Activated T-helper 1 cell treated with anti-CD3 and anti-CD28 coated beads, Interleukin-12 subunit alpha, Interleukin-12 subunit beta, Interleukin-2, Interleukin-4 antibody, amounts not matched to agents 30 ng/mL and 10 ng/mL and 1 ng/mL, durations not matched to agents 14 hours and 24 hours and 36 hours (primary cell): ENCODE results near the gene KIAA0825. TPM values are rescaled to one million over a fixed set of nuclear protein-coding genes. Genes with fewer than 3 reads are reported as not detected.
"Not testable (repeated sequence)": the region's sequence is repeated elsewhere in the genome, so short reads cannot be mapped to it uniquely, and the experiment has no call there.

ENCODE experiments used
- DNase-seq: peaks from one replicate; pipeline ENCODE4 v3.0.0; 2021; ENCODE audit warnings: low spot score
- H3K27ac Mint-ChIP-seq: one replicate; pipeline ENCODE4 v1.8.0; 2021; ENCODE audit warnings: mild to moderate bottlenecking, mixed read lengths
- H3K27me3 Mint-ChIP-seq: one replicate; pipeline ENCODE4 v1.8.0; 2022; ENCODE audit warnings: mild to moderate bottlenecking, moderate library complexity, mixed read lengths; ENCODE audit not compliant: insufficient read depth
- H3K36me3 Mint-ChIP-seq: one replicate; pipeline ENCODE4 v1.8.0; 2021; ENCODE audit warnings: low read depth, mixed read lengths
- H3K4me1 Mint-ChIP-seq: one replicate; pipeline ENCODE4 v1.8.0; 2021; ENCODE audit warnings: low read depth, mixed read lengths
- H3K4me3 Mint-ChIP-seq: one replicate; pipeline ENCODE4 v1.8.0; 2021; ENCODE audit warnings: mild to moderate bottlenecking, moderate library complexity, mixed read lengths
- H3K9me3 Mint-ChIP-seq: one replicate; pipeline ENCODE4 v1.8.0; 2021; ENCODE audit warnings: mixed read lengths
- intact Hi-C: fragments of 100-400 bp; cut with micrococcal nuclease; formaldehyde crosslinking; loops from one replicate; pipeline ENCODE4 v1.15.1; 2024
- total RNA-seq: library from RNA; stranded (reverse); gene quantifications from 2 replicates; pipeline ENCODE4 v1.2.3, GENCODE V29; 2022

The KIAA0825 gene
- total RNA-seq, 1 donor from 2014 or later = 0.36 TPM

DNA sequence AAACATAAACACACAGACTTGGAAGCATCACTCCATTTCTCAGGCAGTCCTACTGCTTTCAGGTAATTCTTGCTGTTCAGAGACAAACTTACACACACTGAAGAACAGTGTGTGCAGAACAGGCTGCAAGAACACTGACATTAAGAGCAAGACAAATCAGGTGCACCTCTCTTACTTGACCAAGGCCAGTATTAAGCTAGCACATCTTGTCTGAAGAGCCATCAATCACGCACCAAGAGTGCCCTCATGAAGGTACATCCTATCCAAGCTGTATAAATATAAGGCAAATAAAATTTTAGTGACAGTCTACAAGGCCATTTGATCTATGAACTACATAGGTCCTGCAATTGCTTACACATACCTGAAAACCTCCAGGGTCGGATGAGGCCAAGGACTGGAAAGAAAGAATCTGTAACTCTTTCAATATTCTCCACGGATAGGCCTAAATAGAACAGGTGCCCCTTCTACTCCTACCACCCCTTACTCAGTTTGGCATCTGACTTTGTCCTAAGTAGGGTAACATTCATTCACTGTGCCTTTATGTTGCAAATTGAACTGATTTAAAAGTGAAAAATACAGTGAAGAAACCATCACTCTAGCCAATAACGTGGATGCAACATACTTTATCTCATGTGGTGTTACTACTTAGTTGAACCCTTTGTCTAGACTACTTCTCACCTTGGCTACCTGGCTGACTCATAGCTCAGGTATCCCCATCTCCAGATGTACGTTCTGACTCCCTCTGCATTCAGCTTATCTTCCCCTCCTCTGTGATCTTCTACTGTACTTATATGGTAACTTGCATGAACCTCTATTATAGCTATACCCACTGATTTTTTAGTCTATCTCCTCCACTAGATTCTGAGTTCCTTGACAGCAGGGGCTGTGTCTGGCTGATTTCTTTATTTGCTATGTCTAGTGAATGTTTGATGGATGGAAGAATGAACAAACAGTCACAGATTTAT is 256.3 kb downstream of the KIAA0825 start:
- peaks cover 6% of the 10 kb centered on the region for H3K27me3 Mint-ChIP-seq
- no peak overlapping the region for H3K4me3 Mint-ChIP-seq
- DNase-seq = no peak
- H3K9me3 Mint-ChIP-seq = no peaks in the 10 kb centered on the region
- H3K36me3 Mint-ChIP-seq = no peaks in the 10 kb centered on the region
- intact Hi-C loops = no loop called here
- H3K4me1 Mint-ChIP-seq = no peaks in the 10 kb centered on the region
- no peak overlapping the region for H3K27ac Mint-ChIP-seq

DNA sequence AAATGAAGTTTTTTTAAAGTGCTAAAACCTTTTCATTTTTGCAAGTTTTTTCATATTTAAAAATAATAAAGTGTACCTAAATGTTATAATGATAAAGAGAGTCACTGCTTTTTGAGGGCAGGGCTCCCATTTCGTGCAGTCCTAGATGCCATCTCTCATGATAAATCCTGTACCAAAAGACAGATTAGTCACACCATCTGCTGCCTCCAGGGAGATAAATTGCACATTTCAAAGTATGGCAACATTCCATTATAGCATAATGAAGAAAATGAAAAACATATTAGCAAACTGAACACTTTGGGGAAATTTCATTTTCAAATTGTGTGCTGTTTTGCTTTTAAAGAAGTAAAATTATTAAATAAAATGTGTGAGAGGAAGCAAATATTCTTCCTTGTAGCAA is 257.2 kb downstream of the KIAA0825 start:
- Mint-ChIP-seq H3K27me3 (peaks cover 6% of the 10 kb centered on the region), H3K4me3 (no peak overlapping the region), H3K27ac (no peak overlapping the region), H3K36me3 (no peaks in the 10 kb centered on the region), H3K4me1 (no peaks in the 10 kb centered on the region), H3K9me3 (no peaks in the 10 kb centered on the region)
- no peak for DNase-seq
- intact Hi-C loops = no loop called here

DNA sequence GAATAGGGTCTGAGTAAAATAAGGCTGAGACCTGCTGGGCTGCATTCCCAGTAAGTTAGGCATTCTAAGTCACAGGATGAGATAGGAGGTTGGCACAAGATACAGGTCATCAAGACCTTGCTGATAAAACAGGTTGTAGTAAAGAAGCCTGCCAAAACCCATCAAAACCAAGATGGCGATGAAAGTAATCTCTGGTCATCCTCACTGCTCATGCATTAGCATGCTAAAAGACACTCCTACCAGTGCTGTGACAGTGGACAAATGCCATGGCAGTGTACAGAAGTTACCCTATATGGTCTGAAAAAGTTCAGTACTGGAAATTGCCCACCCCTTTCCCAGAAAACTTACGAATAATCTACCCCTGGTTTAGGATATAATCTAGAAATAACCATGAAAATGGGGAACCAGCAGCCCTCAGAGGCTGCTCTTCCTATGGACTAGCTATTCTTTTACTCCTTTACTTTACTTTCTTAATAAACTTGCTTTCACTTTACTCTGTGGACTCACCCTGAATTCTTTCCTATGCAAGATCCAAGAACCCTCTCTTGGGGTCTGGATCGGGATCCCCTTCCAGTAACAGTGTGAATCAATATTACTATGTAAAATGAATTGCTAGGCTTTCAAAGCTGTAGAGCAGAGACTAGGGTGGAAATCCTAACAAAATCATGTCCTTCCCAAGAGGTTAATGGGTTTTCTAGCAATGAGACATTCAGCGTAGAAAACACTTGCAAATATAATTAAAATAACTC is 257.8 kb downstream of the KIAA0825 start:
- H3K27ac Mint-ChIP-seq = no peak overlapping the region
- H3K9me3 Mint-ChIP-seq = no peaks in the 10 kb centered on the region
- H3K36me3 Mint-ChIP-seq = no peaks in the 10 kb centered on the region
- H3K27me3 Mint-ChIP-seq = peaks cover 6% of the 10 kb centered on the region
- H3K4me3 Mint-ChIP-seq = no peak overlapping the region
- intact Hi-C loops = no loop called here
- H3K4me1 Mint-ChIP-seq = no peaks in the 10 kb centered on the region
- DNase-seq = no peak

DNA sequence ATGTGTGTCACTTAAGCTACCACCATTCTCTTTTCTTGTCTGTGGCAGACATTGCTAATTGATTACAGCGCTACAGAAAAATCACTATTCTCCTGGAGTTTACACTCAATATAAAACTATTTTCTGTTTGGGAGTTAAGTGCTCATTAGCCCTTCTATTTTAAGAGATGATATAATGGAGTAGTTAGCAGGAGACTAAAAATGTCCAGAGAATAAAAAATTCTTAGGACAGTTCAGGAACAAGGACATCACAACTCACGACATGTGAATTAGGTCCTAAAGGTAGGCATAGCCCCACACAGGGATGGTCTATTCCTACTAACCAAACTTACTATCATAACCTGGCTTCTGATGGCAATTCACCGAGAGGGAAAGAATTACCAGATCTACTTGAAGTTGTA is 258.5 kb downstream of the KIAA0825 start:
- intact Hi-C loops = no loop called here
- no peak for DNase-seq
- H3K4me3 Mint-ChIP-seq = no peak overlapping the region
- H3K27me3 Mint-ChIP-seq = peaks cover 6% of the 10 kb centered on the region
- no peaks in the 10 kb centered on the region for H3K4me1 Mint-ChIP-seq
- H3K9me3 Mint-ChIP-seq = no peaks in the 10 kb centered on the region
- H3K27ac Mint-ChIP-seq = no peak overlapping the region
- no peaks in the 10 kb centered on the region for H3K36me3 Mint-ChIP-seq

DNA sequence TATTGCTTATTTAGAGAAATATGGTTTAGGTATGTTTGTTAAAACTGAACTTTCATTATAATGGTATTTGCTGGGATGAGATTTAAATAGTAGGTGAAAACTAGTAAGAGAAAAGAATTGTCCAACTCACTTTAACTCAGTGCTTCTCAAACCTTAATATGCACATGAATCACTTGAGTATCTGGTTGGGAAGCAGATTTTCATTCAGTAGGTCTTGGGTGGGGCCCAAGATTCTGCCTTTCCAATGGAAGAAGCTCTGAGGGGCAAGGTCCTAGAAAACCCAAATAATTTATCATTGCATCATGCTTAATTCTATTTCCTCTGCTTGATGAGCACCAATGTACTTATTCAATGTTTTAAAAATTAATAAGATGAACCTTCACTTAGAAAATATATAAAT is 262.6 kb downstream of the KIAA0825 start:
- Mint-ChIP-seq H3K4me1 (no peaks in the 10 kb centered on the region), H3K27ac (no peak overlapping the region), H3K9me3 (no peaks in the 10 kb centered on the region), H3K36me3 (no peaks in the 10 kb centered on the region), H3K4me3 (no peak overlapping the region), H3K27me3 (no peaks in the 10 kb centered on the region)
- DNase-seq = no peak
- intact Hi-C loops = no loop called here

GRCh38 chr5:94354837-94355485 is 263.4 kb downstream of the KIAA0825 start:
- H3K9me3 Mint-ChIP-seq, DNase-seq, H3K4me1 Mint-ChIP-seq, intact Hi-C loops, H3K27ac Mint-ChIP-seq, H3K4me3 Mint-ChIP-seq, H3K36me3 Mint-ChIP-seq, H3K27me3 Mint-ChIP-seq: not testable (repeated sequence)

DNA sequence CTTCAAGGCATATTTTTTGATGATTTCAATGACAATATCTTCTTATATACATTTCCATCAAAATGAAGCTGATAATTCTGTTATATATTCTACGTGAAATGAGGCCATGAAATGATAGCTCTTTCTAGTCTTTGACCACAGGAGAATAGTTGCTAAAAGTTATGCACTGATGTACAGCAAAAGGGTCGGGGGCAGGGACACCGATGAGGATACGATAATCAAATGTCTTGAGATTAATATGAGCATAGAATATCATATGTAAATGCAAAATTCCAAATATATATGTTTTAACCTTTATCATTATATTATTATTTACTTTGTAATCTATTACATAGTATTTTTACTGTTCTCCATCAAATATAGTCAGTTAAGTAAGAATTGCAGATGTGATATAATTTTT is 264.8 kb downstream of the KIAA0825 start:
- intact Hi-C loops = no loop called here

GRCh38 chr5:94347130-94347529 is 271.3 kb downstream of the KIAA0825 start:
- Mint-ChIP-seq H3K27ac (no peak overlapping the region), H3K4me1 (peaks cover 8% of the 10 kb centered on the region), H3K27me3 (no peaks in the 10 kb centered on the region), H3K36me3 (no peaks in the 10 kb centered on the region), H3K4me3 (no peak overlapping the region), H3K9me3 (peaks cover 7% of the 10 kb centered on the region)
- DNase-seq = no peak
- intact Hi-C loops = no loop called here

More for the DNA sequence above, 264.8 kb downstream of the KIAA0825 start:
- no peak overlapping the region for H3K27ac Mint-ChIP-seq
- no peak for DNase-seq
- no peak overlapping the region for H3K4me3 Mint-ChIP-seq
- peaks cover 7% of the 10 kb centered on the region for H3K9me3 Mint-ChIP-seq
- no peaks in the 10 kb centered on the region for H3K36me3 Mint-ChIP-seq
- no peaks in the 10 kb centered on the region for H3K27me3 Mint-ChIP-seq
- H3K4me1 Mint-ChIP-seq = peaks cover 8% of the 10 kb centered on the region

DNA sequence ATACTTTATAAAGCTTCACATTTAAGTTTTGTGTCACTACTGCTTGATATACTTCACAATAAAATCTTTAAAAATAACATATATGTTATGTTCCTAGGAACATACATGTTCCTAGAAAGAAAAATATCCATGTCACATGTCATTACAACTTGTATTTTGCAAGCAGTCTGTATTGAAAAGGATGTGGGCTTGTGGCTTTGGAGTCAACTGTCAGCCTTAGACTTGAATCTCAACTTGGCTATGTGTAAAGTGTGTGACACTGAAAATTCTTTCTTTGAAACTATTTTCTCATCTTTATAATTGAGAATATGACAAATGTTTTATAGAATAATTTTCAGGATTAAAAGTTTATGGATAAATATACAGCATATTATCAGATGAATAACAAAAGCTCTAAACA is 273.1 kb downstream of the KIAA0825 start:
- H3K27me3 Mint-ChIP-seq = no peaks in the 10 kb centered on the region
- H3K27ac Mint-ChIP-seq = no peak overlapping the region
- DNase-seq = no peak
- no peaks in the 10 kb centered on the region for H3K36me3 Mint-ChIP-seq
- no peak overlapping the region for H3K4me3 Mint-ChIP-seq
- H3K4me1 Mint-ChIP-seq = peaks cover 8% of the 10 kb centered on the region
- intact Hi-C loops = no loop called here
- H3K9me3 Mint-ChIP-seq = peaks cover 7% of the 10 kb centered on the region

GRCh38 chr5:94337617-94338016 is 280.8 kb downstream of the KIAA0825 start:
- Mint-ChIP-seq H3K4me3 (no peak overlapping the region), H3K36me3 (no peaks in the 10 kb centered on the region), H3K9me3 (no peaks in the 10 kb centered on the region), H3K27me3 (no peaks in the 10 kb centered on the region), H3K27ac (no peak overlapping the region), H3K4me1 (no peaks in the 10 kb centered on the region)
- DNase-seq = no peak
- intact Hi-C loops = no loop called here

GRCh38 chr5:94335936-94336335 is 282.5 kb downstream of the KIAA0825 start:
- no peak overlapping the region for H3K27ac Mint-ChIP-seq
- intact Hi-C loops = no loop called here
- no peaks in the 10 kb centered on the region for H3K27me3 Mint-ChIP-seq
- H3K4me3 Mint-ChIP-seq = no peak overlapping the region
- H3K9me3 Mint-ChIP-seq = no peaks in the 10 kb centered on the region
- no peak for DNase-seq
- no peaks in the 10 kb centered on the region for H3K4me1 Mint-ChIP-seq
- H3K36me3 Mint-ChIP-seq = no peaks in the 10 kb centered on the region

DNA sequence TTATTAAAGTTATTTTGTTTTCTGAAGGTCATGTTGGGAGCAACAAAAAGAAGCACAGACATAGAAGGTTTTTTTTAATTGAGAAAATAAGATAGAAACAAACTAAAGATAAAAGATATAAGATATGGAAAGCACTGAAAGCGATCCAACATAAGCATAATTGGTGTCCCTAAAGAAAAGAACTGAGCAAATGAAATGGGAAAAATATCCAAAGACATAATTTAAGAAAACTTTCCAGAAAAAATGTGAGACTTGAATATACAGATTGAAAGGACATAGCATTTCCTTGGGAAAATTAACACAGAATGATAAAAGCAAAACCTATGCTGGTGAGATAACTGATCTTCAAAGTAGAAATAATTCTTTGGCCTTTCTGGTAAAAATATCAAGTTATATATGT is 289.3 kb downstream of the KIAA0825 start:
- Mint-ChIP-seq H3K27me3 (no peaks in the 10 kb centered on the region), H3K27ac (no peak overlapping the region), H3K4me3 (no peak overlapping the region), H3K9me3 (peaks cover 9% of the 10 kb centered on the region), H3K36me3 (no peaks in the 10 kb centered on the region), H3K4me1 (no peaks in the 10 kb centered on the region)
- intact Hi-C loops = no loop called here
- no peak for DNase-seq

GRCh38 chr5:94326586-94326985 is 291.8 kb downstream of the KIAA0825 start:
- Mint-ChIP-seq H3K27me3 (no peaks in the 10 kb centered on the region), H3K27ac (no peak overlapping the region), H3K4me1 (no peaks in the 10 kb centered on the region), H3K4me3 (no peak overlapping the region), H3K9me3 (peaks cover 9% of the 10 kb centered on the region), H3K36me3 (no peaks in the 10 kb centered on the region)
- intact Hi-C loops = no loop called here
- no peak for DNase-seq
